GM21515 (cell line): ENCODE measurements around the gene LRRC46.

Experiments
- ATAC-seq: cut with Tn5 transposase; IDR thresholded peaks from one replicate; pipeline ENCODE4 v1.9.1; 2021; ENCODE audit not compliant: unreplicated experiment

LRRC46 gene

GRCh38 chr17:47829870-47830269, 1.6 kb upstream of the LRRC46 start:
- ATAC-seq = no peak

GRCh38 chr17:47830396-47831002, 971 bp upstream of the LRRC46 start:
- no peak for ATAC-seq

GRCh38 chr17:47831934-47832327, 461 bp downstream of the LRRC46 start:
- peak; percentile 14 for ATAC-seq

- no peak for ATAC-seq
These were observed 3.3 kb downstream of the LRRC46 start for GRCh38 chr17:47834756-47835155.

GRCh38 chr17:47836601-47837000, 5.1 kb downstream of the LRRC46 start:
- ATAC-seq = no peak

- no peak for ATAC-seq
These were observed 6.0 kb downstream of the LRRC46 start for GRCh38 chr17:47837401-47838039.

- no peak for ATAC-seq
These were observed 7.2 kb downstream of the LRRC46 start for GRCh38 chr17:47838636-47839035.

- ATAC-seq = no peak
These were observed 7.6 kb downstream of the LRRC46 start for GRCh38 chr17:47839071-47839470.

- ATAC-seq = no peak
These were observed 8.7 kb downstream of the LRRC46 start for GRCh38 chr17:47840001-47840741.

GRCh38 chr17:47840742-47841487, 9.4 kb downstream of the LRRC46 start, which contains the start of gene SCRN2:
Gene SCRN2, minus strand, starts transcription at chr17:47841273. Its CDS starts 430 bp downstream, at chr17:47840843.
- peak; percentile 84 for ATAC-seq

GRCh38 chr17:47841488-47842291, 10.2 kb downstream of the LRRC46 start:
- ATAC-seq = no peak

GRCh38 chr17:47843391-47843730, 11.9 kb downstream of the LRRC46 start:
- no peak for ATAC-seq

- no peak for ATAC-seq
These were observed 12.8 kb downstream of the LRRC46 start for GRCh38 chr17:47844227-47844626.

- ATAC-seq = no peak
These were observed 13.6 kb downstream of the LRRC46 start for GRCh38 chr17:47844814-47845715.

GRCh38 chr17:47845716-47846075, 14.2 kb downstream of the LRRC46 start:
- ATAC-seq = no peak

- ATAC-seq = no peak
These were observed 15.4 kb downstream of the LRRC46 start for GRCh38 chr17:47846716-47847340.

GRCh38 chr17:47847341-47848197, 16.1 kb downstream of the LRRC46 start:
- ATAC-seq = no peak

GRCh38 chr17:47848198-47848513, 16.7 kb downstream of the LRRC46 start:
- ATAC-seq = no peak

GRCh38 chr17:47850373-47850691, 18.9 kb downstream of the LRRC46 start:
- no peak for ATAC-seq
